ENCODE measurements around the gene PTPN7.

Gene PTPN7

GRCh38 chr1:202110977-202111376 is 49.4 kb downstream of the PTPN7 start:
- TF ChIP-seq CTCF (IDR thresholded peaks at IDR 0.05; ENCODE audit: extremely low read depth, missing control alignments) = no peak
- no peak for DNase-seq (ENCODE audit: low spot score)

- DNase-seq (ENCODE audit: low spot score) = no peak
These were observed 52.3 kb downstream of the PTPN7 start for GRCh38 chr1:202107801-202108731.

GRCh38 chr1:202107321-202107761 is 53.1 kb downstream of the PTPN7 start:
- DNase-seq (ENCODE audit: low spot score) = no peak
- TF ChIP-seq CTCF (IDR thresholded peaks at IDR 0.05; ENCODE audit: extremely low read depth, missing control alignments) = no peak

More at GRCh38 chr1:202107801-202108731, 52.3 kb downstream of the PTPN7 start:
- TF ChIP-seq CTCF (IDR thresholded peaks at IDR 0.05; ENCODE audit: extremely low read depth, missing control alignments) = no peak

DNA sequence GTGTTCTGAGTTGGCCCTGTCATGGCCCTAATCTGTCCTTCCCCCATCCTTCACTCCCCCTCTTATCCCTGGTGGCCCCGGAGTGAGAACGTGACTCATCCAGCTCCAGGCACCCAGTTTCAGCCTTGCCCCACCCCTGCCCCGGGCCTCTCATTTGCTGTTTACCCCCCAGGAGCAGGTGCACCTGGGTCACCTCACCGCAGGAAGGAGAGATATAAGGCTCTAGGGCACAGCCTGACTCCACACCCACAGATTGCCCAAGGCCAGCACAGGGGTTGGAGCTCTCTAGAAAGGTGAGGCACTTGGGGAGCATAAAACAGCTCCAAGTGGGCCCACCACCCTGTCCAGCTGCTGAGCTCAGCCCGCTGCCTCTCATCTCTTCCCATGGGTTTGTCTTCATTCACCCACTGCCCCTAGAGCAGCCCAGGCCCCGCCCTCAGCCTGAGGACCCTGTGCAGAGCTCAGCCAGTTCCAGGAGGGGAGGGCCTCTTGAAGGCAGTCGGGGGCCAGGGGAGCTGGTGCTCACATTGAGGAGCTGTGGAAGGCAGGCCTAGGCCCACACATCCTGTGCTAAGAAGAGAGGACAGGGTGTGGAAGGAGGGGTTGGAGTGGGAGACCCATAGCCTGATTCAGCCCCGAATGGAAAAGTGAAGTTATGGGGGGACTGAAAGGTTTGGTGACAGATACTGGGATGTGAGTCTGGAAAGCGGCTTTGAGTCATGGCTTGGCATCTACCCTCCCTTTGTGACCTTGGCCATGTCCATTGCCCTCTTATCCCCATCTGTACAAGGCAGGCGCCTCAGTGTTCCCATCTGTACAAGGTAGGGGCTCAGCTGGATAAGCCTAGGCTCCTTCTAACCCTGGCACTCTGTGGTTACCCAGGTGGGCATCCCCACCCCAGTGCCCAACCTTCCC is 53.8 kb downstream of the PTPN7 start:
- TF ChIP-seq CTCF (IDR thresholded peaks at IDR 0.05; ENCODE audit: extremely low read depth, missing control alignments) = no peak
- DNase-seq (ENCODE audit: low spot score) = no peak

DNA sequence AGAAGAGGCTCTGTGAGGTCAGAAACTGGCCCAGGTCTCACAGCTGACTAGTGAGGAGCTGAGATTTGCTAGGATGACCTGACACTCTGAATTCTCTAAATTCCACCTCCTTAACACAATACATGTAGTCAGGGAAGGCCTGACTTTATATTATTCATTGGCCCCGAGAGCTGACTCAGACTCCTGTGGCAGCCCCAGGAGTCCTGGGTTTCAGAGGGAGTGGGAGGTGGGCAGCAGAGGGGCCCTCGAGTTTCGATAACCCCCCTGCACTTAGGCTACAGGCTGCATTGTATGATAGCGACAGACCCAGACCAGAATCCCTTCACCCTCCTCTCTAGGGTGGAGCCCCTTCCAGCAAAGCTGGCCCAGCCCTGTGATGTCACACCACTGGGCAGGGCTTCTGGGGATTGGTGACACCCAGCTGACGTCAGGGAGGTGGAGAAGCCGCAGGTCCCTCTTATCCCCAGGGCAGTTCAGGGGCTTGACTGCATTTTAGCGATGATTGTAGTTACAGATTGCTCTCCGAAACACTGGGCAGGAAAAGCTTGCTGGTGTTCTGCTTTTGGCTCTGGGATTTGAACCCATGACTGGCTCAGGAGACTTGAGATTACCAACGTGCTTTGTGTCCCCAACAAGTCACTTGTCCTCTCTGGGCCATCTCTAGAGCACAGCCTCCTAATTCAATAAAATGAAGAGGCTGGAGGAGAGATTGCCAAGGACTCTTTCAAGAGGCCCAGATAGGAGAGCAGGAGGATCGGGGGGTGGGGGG is 54.6 kb downstream of the PTPN7 start:
- no peak for TF ChIP-seq CTCF (IDR thresholded peaks at IDR 0.05; ENCODE audit: extremely low read depth, missing control alignments)
- DNase-seq (ENCODE audit: low spot score) = no peak

DNA sequence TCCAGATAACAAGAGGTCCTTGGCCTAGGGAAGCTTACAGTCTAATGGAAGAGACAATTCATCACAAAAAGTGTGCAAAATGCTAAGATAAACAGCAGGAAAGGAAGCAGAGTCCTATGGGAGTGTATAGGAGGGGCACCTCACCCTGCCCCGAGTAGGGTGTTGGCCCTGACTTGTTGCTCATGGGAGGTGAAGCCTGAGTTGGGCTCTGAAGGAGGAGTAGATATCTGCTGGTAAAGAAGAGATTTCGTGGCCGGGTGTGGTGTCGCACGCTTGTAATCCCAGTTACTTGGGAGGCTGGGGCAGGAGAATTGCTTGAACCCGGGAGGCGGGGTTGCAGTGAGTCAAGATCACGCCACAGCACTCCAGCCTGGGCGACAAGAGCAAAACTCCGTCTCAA is 56.3 kb downstream of the PTPN7 start:
- TF ChIP-seq CTCF (IDR thresholded peaks at IDR 0.05; ENCODE audit: extremely low read depth, missing control alignments) = no peak

More for the DNA sequence above, 56.3 kb downstream of the PTPN7 start:
- no peak for DNase-seq (ENCODE audit: low spot score)

All from GM20000 (cell line).